ENCODE measurements around the gene SYNDIG1. TPM values are rescaled to one million over a fixed set of nuclear protein-coding genes. Genes with fewer than 3 reads are reported as not detected.

SYNDIG1 gene
- total RNA-seq, 2 donors from 2014 or later = not detected

DNA sequence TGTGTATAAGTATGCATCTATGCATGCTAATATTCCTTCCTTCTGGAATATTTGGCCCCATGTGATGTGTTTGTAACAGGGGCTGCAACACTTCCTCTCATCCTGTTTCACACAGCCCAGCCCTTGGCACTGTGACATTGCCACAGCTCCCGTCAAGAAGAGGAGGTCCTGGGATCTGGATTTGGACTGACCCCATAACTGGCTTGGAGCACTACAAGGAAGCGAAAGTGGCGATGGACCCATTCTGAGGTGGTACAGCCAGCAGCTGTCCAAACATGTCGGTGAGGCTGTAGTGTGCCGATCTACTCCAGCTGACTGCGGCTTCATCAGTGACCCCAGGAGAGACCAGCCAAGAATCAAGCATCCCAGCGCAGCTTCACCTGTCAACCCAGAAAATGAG, 18.2 kb downstream of the SYNDIG1 start:
- no peak overlapping the region for H3K27ac Mint-ChIP-seq
- no peaks in the 10 kb centered on the region for H3K36me3 Mint-ChIP-seq
- H3K9me3 Mint-ChIP-seq = no peaks in the 10 kb centered on the region
- peaks cover 4 to 6% of the 10 kb centered on the region in 2 donors for H3K27me3 Mint-ChIP-seq
- H3K4me3 Mint-ChIP-seq = no peak overlapping the region
- peaks cover 0 to 2% of the 10 kb centered on the region in 2 donors for H3K4me1 Mint-ChIP-seq (ENCODE audit: low read depth in 2 of 2)
- no peak for ATAC-seq
- DNase-seq (ENCODE audit: low spot score) = no peak

DNA sequence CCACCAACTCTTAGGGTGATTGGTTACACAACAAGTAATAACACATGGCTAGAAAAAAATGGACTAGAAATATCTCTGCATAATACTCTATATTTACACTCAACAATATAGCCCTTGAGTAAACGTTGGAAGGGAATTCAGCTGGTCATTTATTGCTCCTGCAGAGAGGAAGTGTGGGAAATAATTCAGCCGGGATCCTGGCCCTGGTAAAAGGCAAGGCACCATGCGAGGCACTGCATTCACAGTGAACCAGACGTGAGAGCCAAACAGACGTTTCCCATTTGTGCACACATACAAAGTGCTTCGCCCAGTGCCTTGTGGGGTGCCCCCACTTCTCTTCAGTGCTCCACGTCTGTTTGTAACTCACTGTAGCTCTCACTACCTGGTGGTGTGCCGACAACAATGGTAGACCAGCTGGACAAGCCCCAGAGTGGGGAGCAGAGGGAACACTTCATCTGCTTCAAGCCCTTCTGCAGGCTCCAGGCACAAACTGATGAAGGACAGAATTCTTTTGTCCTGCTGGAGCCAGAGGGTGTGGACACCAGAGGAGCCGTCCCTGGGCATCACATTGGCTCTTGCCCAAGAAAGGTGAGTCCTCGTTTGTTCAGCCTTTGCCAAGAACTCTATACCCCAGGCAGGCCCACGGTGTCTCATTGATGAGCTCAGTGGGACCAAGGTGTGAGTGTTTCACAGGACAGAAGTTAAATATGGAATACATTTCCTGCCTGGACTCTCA, 18.8 kb downstream of the SYNDIG1 start:
- Mint-ChIP-seq H3K9me3 (no peaks in the 10 kb centered on the region), H3K27me3 (peaks cover 4% of the 10 kb centered on the region in 2 donors), H3K36me3 (no peaks in the 10 kb centered on the region), H3K27ac (no peak overlapping the region), H3K4me1 (ENCODE audit: low read depth in 2 of 2) (peaks cover 0 to 2% of the 10 kb centered on the region in 2 donors), H3K4me3 (no peak overlapping the region)
- DNase-seq (ENCODE audit: low spot score) = no peak
- no peak for ATAC-seq

DNA sequence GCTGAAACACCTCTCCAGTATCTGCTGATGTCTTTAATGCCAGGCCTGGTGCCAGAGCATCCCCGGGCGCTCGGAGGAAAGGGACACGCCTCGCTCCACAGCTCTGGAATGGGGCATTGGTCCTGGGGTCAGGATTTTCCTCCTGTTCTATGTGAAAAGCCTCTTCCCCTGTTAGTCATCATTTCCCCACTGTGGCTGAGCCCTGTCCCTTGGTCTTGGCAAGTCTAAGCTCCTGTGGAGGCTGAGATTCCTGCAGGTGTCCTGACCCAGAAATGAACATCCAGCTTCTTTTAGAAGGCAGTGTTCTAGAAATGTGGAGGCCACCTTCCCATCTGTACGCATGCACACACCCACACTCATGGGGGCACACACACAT, 19.4 kb downstream of the SYNDIG1 start:
- Mint-ChIP-seq H3K36me3 (no peaks in the 10 kb centered on the region), H3K27me3 (peaks cover 0 to 2% of the 10 kb centered on the region in 2 donors), H3K27ac (no peak overlapping the region), H3K4me1 (ENCODE audit: low read depth in 2 of 2) (peaks cover 0 to 2% of the 10 kb centered on the region in 2 donors), H3K4me3 (no peak overlapping the region), H3K9me3 (no peaks in the 10 kb centered on the region)
- no peak for ATAC-seq
- DNase-seq (ENCODE audit: low spot score) = no peak

DNA sequence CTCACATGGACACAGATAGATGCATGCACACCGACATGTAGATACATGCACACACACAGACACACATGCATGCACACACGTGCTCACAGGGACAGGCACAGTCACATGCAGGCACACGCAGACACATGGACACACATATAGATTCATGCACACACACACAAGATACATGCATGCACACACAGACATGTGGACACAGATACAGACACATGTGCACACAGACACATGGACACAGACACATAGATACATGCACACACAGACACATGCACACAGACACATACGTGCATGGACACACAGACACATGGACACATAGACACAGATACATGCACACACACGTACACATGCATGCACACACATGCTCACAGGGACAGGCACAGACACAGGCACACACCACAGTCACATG, 19.8 kb downstream of the SYNDIG1 start:
- ATAC-seq = no peak
- H3K4me3 Mint-ChIP-seq = no peak overlapping the region

DNA sequence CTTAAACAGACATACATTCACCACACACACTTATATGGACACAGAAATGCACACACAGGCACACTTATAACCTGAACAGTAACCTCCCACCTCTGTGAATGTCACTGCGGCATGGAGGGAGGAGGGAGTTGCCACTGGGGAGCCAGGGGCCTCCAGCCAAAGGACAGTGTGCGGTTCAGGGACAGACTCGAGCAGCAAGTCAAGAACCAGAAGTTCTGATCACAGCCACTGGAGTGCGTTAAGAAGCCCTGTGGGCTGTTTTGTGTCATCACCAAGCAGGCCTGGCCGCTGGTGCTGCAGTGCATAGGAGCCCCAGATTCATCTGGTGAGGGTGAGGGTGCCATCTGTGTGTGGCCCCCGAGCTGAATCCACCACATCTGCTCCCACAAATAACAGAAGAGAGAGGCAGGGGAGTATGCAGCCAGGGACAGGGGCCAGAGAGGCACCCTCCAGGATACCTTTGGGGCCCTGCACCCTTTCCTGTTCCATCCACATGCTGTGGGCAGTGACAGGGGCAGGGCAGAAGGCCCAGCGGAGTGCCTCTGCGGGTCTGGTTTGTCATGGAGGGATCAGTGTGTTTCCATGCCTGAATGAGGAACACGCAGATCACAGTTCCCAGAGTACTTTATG, 20.3 kb downstream of the SYNDIG1 start:
- H3K36me3 Mint-ChIP-seq = no peaks in the 10 kb centered on the region
- H3K27me3 Mint-ChIP-seq = peaks cover 0 to 2% of the 10 kb centered on the region in 2 donors
- H3K9me3 Mint-ChIP-seq = no peaks in the 10 kb centered on the region
- ATAC-seq = no peak
- H3K27ac Mint-ChIP-seq = no peak overlapping the region
- DNase-seq (ENCODE audit: low spot score) = no peak
- H3K4me3 Mint-ChIP-seq = no peak overlapping the region
- H3K4me1 Mint-ChIP-seq (ENCODE audit: low read depth in 2 of 2) = peaks cover 0 to 2% of the 10 kb centered on the region in 2 donors

More for the DNA sequence above, 19.8 kb downstream of the SYNDIG1 start:
- no peaks in the 10 kb centered on the region for H3K36me3 Mint-ChIP-seq
- peaks cover 0 to 2% of the 10 kb centered on the region in 2 donors for H3K27me3 Mint-ChIP-seq
- DNase-seq (ENCODE audit: low spot score) = no peak
- H3K27ac Mint-ChIP-seq = no peak overlapping the region
- peaks cover 0 to 2% of the 10 kb centered on the region in 2 donors for H3K4me1 Mint-ChIP-seq (ENCODE audit: low read depth in 2 of 2)
- H3K9me3 Mint-ChIP-seq = no peaks in the 10 kb centered on the region

DNA sequence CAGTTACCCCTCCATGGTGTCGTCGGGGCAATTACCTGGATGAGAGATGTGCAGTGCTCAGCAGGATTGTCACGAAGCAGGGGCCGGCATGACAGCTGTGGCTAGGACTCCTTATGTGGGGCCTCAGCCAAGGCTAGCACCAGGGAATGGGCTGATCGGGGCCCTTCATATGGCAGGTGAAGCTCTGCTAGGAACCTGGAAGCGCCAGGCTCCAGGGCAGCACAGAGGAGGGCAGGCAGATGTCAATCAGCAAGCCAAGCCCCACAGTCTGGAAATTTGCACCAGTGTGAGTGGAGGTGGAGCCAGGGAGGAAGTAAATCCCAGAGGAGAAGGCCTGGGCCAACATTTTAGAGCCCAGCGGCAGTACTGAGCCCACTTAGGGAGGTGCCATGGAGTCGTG, 21.2 kb downstream of the SYNDIG1 start:
- Mint-ChIP-seq H3K9me3 (no peaks in the 10 kb centered on the region), H3K36me3 (no peaks in the 10 kb centered on the region), H3K27me3 (peaks cover 0 to 2% of the 10 kb centered on the region in 2 donors), H3K4me3 (no peak overlapping the region), H3K4me1 (ENCODE audit: low read depth in 2 of 2) (peaks cover 0 to 2% of the 10 kb centered on the region in 2 donors), H3K27ac (no peak overlapping the region)
- DNase-seq (ENCODE audit: low spot score) (no peak), ATAC-seq (no peak)

DNA sequence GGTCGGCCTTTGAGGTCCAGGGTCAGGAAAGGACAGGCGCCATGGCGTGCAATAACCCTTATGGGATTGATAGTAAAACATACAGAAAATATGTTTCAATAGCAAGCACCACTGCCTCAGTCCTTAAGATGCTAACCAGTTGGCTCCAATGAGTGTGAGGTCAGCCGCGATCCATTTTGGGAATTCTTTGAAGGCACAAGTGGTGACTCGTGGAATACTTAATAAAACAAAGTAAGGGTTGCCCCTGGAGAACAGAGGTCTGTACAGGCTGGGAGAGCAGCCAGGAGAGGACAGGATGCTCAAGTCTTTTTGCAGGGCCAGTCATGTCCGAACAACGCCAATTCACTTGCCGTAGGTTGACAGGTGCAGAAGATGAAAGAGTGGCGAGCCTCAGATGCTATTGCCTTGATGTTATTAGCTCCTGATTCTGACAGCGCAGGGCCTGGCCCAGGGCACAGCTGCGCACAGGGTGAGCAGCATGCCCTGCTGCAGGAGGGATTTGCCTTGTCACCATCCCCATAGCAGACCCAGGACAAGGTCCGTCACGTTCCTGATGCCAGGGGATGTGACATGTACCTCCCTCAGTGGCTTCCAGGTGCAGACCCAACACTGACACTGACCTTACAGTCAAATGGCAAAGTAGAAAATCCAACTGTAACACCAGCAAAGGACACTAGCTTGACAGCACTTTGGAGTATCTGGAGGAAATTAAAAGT, 21.8 kb downstream of the SYNDIG1 start:
- Mint-ChIP-seq H3K4me1 (ENCODE audit: low read depth in 2 of 2) (no peaks in the 10 kb centered on the region), H3K9me3 (no peaks in the 10 kb centered on the region), H3K36me3 (no peaks in the 10 kb centered on the region), H3K27ac (no peak overlapping the region), H3K4me3 (no peak overlapping the region), H3K27me3 (peaks cover 0 to 2% of the 10 kb centered on the region in 2 donors)
- DNase-seq (ENCODE audit: low spot score) = no peak
- ATAC-seq = no peak

DNA sequence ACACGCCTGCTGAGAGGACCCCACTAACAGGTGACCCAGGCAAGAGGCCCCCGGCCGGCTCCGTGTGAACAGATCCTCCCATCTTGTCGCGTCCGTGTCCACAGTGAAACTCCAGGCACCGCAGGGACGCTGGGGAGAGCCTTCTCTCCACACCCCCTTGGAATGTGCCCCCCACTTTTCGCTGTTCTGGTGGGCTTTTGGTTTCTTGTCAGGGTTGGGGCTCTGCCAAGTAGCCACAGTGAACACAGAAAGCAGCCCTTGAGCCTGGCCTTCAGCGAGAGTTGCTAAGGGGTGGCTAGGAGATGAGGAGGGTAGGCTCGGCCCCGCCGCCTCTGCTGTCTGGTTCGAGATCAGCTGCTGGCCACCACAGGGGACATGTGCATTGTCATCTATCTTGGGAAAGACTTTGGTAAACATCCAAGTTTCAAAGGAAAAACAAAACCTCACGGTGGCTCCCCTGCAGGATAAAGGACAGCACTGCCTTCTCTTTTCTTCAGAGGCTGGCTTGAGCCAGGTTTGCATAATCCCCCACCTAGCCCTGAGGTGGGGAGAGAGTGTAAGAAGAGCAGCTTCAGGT, 22.7 kb downstream of the SYNDIG1 start:
- H3K27me3 Mint-ChIP-seq = peaks cover 0 to 2% of the 10 kb centered on the region in 2 donors
- ATAC-seq = no peak
- DNase-seq (ENCODE audit: low spot score) = no peak
- H3K4me1 Mint-ChIP-seq (ENCODE audit: low read depth in 2 of 2) = no peaks in the 10 kb centered on the region
- H3K36me3 Mint-ChIP-seq = no peaks in the 10 kb centered on the region
- no peak overlapping the region for H3K27ac Mint-ChIP-seq
- H3K4me3 Mint-ChIP-seq = no peak overlapping the region
- no peaks in the 10 kb centered on the region for H3K9me3 Mint-ChIP-seq

DNA sequence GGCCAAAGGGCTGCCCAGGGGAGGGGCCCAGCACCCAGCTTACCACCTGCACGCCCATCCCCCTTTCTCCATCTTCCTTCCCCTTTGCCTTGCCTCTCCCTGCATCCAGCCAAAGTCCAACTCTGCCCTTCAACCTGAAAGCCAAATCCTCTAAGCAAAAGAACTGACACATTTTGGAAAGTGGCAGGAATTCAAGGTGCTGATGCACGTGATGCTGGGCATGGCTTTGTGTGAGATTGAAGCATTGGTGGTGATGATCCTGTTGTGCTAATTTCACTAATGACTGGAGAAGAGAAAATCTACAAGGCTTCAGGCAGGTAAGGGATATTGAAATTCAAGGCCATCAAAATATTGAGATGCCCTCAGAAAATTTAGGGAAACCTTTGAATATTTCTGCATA, 23.3 kb downstream of the SYNDIG1 start:
- Mint-ChIP-seq H3K9me3 (no peaks in the 10 kb centered on the region), H3K4me1 (ENCODE audit: low read depth in 2 of 2) (no peaks in the 10 kb centered on the region), H3K27ac (no peak overlapping the region), H3K27me3 (peaks cover 0 to 2% of the 10 kb centered on the region in 2 donors), H3K36me3 (no peaks in the 10 kb centered on the region), H3K4me3 (no peak overlapping the region)
- DNase-seq (ENCODE audit: low spot score) (no peak), ATAC-seq (no peak)

DNA sequence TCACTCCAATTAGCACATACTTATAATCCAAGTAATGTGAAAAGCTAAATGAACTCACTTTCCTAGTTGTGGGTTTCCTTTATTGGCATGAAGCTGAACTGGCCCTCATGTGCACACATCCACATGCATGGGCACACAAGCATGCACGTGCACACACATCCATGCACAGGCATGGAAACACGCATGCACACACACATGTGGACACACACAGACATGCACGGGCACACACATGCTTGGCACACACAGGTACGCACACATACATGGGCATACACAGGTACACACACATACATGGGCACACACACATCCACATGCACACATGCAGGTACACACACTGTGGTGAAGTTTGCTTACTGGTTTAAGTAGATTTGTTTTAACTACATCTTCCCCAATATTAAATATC, 23.8 kb downstream of the SYNDIG1 start:
- Mint-ChIP-seq H3K9me3 (no peaks in the 10 kb centered on the region), H3K4me3 (no peak overlapping the region), H3K36me3 (no peaks in the 10 kb centered on the region), H3K27ac (no peak overlapping the region), H3K27me3 (peaks cover 0 to 2% of the 10 kb centered on the region in 2 donors), H3K4me1 (ENCODE audit: low read depth in 2 of 2) (no peaks in the 10 kb centered on the region)
- no peak for DNase-seq (ENCODE audit: low spot score)
- no peak for ATAC-seq

DNA sequence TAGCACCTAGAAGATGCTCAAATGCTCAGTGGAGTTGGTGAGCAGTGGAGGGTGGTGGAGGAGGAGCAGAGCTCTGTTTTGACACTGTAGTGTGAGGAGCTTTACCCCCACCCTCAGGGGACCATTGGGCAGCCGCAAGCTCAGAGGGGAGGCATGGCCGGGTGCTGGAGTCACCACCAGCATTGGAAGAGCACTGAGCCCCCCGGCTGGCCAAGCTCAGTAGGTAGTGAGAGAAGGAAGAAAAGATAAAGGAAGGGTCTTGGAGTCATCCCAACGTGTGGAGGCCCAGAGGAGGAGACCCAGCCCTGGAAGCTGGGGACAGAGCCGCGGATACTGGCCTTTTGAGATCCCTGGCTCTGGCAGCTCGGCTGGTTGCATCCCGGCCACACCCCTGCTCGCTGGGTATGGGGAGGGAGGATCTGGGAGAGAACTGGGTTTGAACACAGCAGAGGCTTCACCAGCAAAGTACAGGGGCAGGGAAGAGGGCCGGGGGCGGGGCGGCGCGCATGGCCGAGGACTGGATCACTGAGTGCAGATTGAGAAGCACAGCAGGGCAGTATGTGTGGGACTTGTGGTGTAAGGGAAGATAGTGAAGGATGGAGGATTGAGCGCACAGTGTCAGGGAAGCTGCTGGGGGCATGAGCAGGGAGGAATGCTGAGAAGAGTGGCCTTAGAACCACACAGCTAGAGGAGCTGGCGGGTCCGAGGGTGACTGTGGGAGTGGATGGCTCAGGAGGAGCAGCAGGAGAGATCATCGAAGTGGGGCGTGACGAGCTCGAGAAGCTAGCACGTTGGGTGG, 24.4 kb downstream of the SYNDIG1 start:
- Mint-ChIP-seq H3K27me3 (peaks cover 0 to 2% of the 10 kb centered on the region in 2 donors), H3K9me3 (no peaks in the 10 kb centered on the region), H3K4me3 (no peak overlapping the region), H3K4me1 (ENCODE audit: low read depth in 2 of 2) (no peaks in the 10 kb centered on the region), H3K27ac (no peak overlapping the region), H3K36me3 (no peaks in the 10 kb centered on the region)
- peak; percentile 7 to 17 for ATAC-seq
- no peak for DNase-seq (ENCODE audit: low spot score)

DNA sequence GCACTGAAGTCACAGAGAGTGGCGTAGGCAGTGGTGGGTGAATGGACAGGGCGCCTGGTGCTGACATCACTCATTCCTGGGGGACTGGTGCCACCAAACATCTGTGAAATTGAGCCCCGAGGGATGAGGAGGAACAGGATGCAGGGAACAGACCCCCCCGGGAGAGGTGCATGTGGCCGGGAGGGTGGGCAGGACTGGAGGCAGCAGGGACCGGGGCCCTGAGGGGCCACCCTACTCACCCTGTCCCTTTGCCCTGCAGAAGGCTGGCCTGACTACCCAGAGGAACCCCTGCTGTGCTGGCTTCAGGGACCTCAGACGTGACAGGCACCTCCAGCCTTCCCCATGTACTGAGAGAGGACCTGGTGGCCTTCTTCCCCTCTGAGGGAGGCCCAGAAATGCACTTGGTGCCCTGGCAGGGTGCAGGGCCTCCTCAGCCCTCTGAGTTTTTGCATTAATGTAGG, 25.1 kb downstream of the SYNDIG1 start:
- no peak overlapping the region for H3K27ac Mint-ChIP-seq
- H3K27me3 Mint-ChIP-seq = peaks cover 0 to 2% of the 10 kb centered on the region in 2 donors
- H3K36me3 Mint-ChIP-seq = no peaks in the 10 kb centered on the region
- ATAC-seq (no peak), DNase-seq (ENCODE audit: low spot score) (no peak)
- no peaks in the 10 kb centered on the region for H3K9me3 Mint-ChIP-seq
- H3K4me3 Mint-ChIP-seq = no peak overlapping the region
- H3K4me1 Mint-ChIP-seq (ENCODE audit: low read depth in 2 of 2) = no peaks in the 10 kb centered on the region

DNA sequence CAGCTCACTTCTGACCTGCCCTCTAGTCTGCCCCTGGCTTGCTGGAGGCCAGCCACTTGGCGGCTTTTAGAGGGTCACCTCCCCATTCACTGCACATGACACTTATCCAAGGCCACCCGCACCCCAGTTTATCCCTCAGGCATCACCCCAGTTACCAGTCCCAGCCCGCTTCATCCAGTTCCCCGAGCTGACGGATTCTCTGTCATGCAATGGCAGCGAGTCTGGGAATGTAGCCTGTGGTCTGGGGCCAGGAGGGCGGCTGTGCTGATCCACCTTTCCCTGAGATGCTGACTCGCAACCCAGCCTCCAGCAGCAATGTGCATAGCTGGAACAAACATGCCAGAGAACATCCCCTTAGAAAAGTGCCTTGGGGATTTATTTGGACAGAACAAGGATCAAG, 25.8 kb downstream of the SYNDIG1 start:
- DNase-seq (ENCODE audit: low spot score) (no peak), ATAC-seq (no peak)
- H3K9me3 Mint-ChIP-seq = no peaks in the 10 kb centered on the region
- H3K4me3 Mint-ChIP-seq = no peak overlapping the region
- no peaks in the 10 kb centered on the region for H3K4me1 Mint-ChIP-seq (ENCODE audit: low read depth in 2 of 2)
- H3K27me3 Mint-ChIP-seq = peaks cover 1 to 2% of the 10 kb centered on the region in 2 donors
- H3K36me3 Mint-ChIP-seq = no peaks in the 10 kb centered on the region
- no peak overlapping the region for H3K27ac Mint-ChIP-seq

Measured in natural killer cell treated with Interleukin-12 subunit alpha and Interleukin-12 subunit beta and Interleukin-15 and Interleukin-18, amount 100 ng/mL, for 72 hours (primary cell).